ENCODE results near the gene C1QTNF8. TPM values are rescaled to one million over a fixed set of nuclear protein-coding genes. Genes with fewer than 3 reads are reported as not detected.

C1QTNF8 gene
- total RNA-seq, 1 experiment from 2014 or later, result not detected

DNA sequence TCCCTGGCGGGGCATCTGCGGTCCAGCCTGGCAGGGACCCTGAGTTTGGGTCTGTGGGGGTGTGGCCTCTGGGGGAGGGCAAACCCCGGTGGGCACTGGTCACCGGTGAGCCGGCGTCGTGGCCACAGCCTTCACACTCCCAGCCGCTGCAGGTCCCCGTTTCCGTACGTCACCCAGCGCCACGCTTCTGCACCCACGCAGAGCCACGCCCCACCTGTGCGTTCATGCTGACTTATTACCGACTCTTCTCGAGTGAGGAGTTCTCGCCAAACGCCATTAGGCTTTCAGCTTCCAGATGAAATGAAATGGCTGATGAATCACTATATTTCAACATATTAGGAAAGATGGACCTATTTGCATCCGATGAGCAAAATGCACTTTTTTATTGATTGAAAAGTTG, 32.3 kb downstream of the C1QTNF8 start:
- H4K20me1 ChIP-seq (ENCODE audit: insufficient read depth), result no peaks in the 10 kb centered on the region
- no peak for DNase-seq
- peaks cover 75% of the 10 kb centered on the region for H3K27me3 ChIP-seq (ENCODE audit: insufficient read depth, low read depth)
- no peak overlapping the region for H3K27ac ChIP-seq
- ChIA-PET POLR2A (ENCODE audit: unreplicated experiment) (no interaction called here), CTCF (no interaction called here)
- H3K4me1 ChIP-seq (replicated peaks; ENCODE audit: insufficient read depth), result no peaks in the 10 kb centered on the region
- H3F3A ChIP-seq (ENCODE audit: insufficient read depth, low read depth), result no peaks in the 10 kb centered on the region
- H3K79me2 ChIP-seq (ENCODE audit: low read depth), result no peaks in the 10 kb centered on the region
- H3K36me3 ChIP-seq (ENCODE audit: low read depth), result no peaks in the 10 kb centered on the region
- no peaks in the 10 kb centered on the region; the same call in 1 of the 2 replicates for H3K9me3 ChIP-seq (ENCODE audit: insufficient read depth, low read depth)
- intact Hi-C loops (cut with micrococcal nuclease; ENCODE audit: unreplicated experiment), result no loop called here
- H3K4me2 ChIP-seq, result no peak overlapping the region
- no peak overlapping the region for H3K4me3 ChIP-seq
- no TSS peak for BruUV-seq (replicated peaks)
- H2AFZ ChIP-seq, result no peak overlapping the region
- H3K9me2 ChIP-seq (ENCODE audit: insufficient read depth), result no peaks in the 10 kb centered on the region
- TF ChIP-seq EZH2 (IDR thresholded peaks at IDR 0.05; ENCODE audit: low read depth), result no peak
- TF ChIP-seq, protein P1, sequence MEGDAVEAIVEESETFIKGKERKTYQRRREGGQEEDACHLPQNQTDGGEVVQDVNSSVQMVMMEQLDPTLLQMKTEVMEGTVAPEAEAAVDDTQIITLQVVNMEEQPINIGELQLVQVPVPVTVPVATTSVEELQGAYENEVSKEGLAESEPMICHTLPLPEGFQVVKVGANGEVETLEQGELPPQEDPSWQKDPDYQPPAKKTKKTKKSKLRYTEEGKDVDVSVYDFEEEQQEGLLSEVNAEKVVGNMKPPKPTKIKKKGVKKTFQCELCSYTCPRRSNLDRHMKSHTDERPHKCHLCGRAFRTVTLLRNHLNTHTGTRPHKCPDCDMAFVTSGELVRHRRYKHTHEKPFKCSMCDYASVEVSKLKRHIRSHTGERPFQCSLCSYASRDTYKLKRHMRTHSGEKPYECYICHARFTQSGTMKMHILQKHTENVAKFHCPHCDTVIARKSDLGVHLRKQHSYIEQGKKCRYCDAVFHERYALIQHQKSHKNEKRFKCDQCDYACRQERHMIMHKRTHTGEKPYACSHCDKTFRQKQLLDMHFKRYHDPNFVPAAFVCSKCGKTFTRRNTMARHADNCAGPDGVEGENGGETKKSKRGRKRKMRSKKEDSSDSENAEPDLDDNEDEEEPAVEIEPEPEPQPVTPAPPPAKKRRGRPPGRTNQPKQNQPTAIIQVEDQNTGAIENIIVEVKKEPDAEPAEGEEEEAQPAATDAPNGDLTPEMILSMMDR (conservative IDR thresholded peaks at IDR 0.05), result no peak

DNA sequence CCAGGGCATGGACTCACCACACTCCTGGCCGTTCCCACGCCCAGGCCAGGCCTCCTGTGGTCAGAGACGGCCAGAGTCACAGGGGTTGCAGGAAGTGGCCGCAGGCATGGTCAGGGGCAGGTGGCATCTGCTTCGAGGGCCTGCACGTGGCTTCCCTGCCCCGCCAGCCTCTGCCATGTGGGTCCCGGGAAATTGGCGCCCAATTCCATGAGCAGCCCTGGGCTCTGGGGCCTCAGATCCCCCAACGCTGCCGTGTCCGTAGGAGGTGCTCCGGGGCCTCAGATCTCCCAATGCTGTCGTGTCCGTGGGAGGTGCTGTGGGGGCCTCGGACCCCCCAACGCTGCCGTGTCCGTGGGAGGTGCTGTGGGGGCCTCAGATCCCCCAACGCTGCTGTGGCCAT, 33.1 kb downstream of the C1QTNF8 start:
- no peak for TF ChIP-seq EZH2 (IDR thresholded peaks at IDR 0.05; ENCODE audit: low read depth)
- TF ChIP-seq, protein P1 (conservative IDR thresholded peaks at IDR 0.05), result no peak
- BruUV-seq (replicated peaks), result no TSS peak
- ChIA-PET POLR2A (ENCODE audit: unreplicated experiment) (no interaction called here), CTCF (no interaction called here)
- Histone ChIP-seq H4K20me1 (ENCODE audit: insufficient read depth) (no peaks in the 10 kb centered on the region), H3K27ac (no peak overlapping the region), H3K79me2 (ENCODE audit: low read depth) (no peaks in the 10 kb centered on the region), H3K9me2 (ENCODE audit: insufficient read depth) (no peaks in the 10 kb centered on the region), H3K4me2 (no peak overlapping the region), H3K4me1 (replicated peaks; ENCODE audit: insufficient read depth) (no peaks in the 10 kb centered on the region), H3K36me3 (ENCODE audit: low read depth) (no peaks in the 10 kb centered on the region), H3K9me3 (ENCODE audit: insufficient read depth, low read depth) (no peaks in the 10 kb centered on the region; the same call in 1 of the 2 replicates), H3K27me3 (ENCODE audit: insufficient read depth, low read depth) (peaks cover 76% of the 10 kb centered on the region), H3K4me3 (no peak overlapping the region), H3F3A (ENCODE audit: insufficient read depth, low read depth) (no peaks in the 10 kb centered on the region), H2AFZ (no peak overlapping the region)
- no peak for DNase-seq
- intact Hi-C loops (cut with micrococcal nuclease; ENCODE audit: unreplicated experiment), result no loop called here

DNA sequence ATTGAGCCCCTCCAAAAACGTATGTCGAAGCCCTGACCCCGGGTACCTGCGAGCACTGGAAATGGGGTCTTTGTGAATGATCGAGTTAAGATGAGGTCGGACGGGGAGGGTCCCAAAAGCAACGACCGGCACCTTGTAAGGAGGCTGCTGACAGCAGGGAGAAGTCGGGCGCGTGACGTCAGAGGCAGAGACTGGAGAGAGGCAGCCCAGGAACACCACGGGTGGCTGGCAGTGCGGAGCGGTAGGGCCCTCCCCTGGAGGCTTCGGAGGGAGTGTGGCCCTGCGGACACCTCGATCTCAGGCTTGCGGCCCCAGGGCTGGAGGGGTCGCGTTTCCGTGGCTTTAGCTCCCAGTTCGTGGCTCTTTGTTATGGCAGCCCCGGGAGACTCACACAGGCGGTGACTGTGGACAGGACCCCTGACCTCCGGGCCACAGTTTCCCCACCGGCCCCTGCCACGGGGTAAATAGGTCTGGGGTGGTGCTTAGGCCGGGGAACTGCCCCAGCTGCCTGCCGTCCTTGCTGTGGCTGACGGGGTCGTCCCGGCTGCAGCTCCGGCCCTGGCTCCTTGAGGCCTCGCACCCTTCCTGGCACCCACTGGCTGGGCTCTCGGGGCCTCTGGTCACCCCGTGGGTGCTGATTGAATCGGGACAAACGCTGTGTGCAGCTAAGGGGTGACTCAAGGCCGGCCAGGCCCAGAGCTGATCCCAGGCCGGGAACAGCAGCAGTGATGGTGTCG, 34.1 kb downstream of the C1QTNF8 start:
- Histone ChIP-seq H2AFZ (no peak overlapping the region), H3K27ac (no peak overlapping the region), H3K9me2 (ENCODE audit: insufficient read depth) (no peaks in the 10 kb centered on the region), H3K4me1 (replicated peaks; ENCODE audit: insufficient read depth) (no peaks in the 10 kb centered on the region), H3K4me3 (no peak overlapping the region), H3K4me2 (no peak overlapping the region), H3K79me2 (ENCODE audit: low read depth) (no peaks in the 10 kb centered on the region), H3K36me3 (ENCODE audit: low read depth) (no peaks in the 10 kb centered on the region), H3K27me3 (ENCODE audit: insufficient read depth, low read depth) (peaks cover 75% of the 10 kb centered on the region), H4K20me1 (ENCODE audit: insufficient read depth) (no peaks in the 10 kb centered on the region), H3K9me3 (ENCODE audit: insufficient read depth, low read depth) (no peaks in the 10 kb centered on the region; the same call in 1 of the 2 replicates), H3F3A (ENCODE audit: insufficient read depth, low read depth) (no peaks in the 10 kb centered on the region)
- ChIA-PET CTCF (no interaction called here), POLR2A (ENCODE audit: unreplicated experiment) (no interaction called here)
- BruUV-seq (replicated peaks), result no TSS peak
- TF ChIP-seq, protein P1 (conservative IDR thresholded peaks at IDR 0.05), result no peak
- no peak for TF ChIP-seq EZH2 (IDR thresholded peaks at IDR 0.05; ENCODE audit: low read depth)
- DNase-seq, result no peak
- intact Hi-C loops (cut with micrococcal nuclease; ENCODE audit: unreplicated experiment), result no loop called here

Data from PC-9 (cell line).